Caco-2 (cell line): ENCODE results near the gene SPOP. TPM values are rescaled to one million over a fixed set of nuclear protein-coding genes. Genes with fewer than 3 reads are reported as not detected.

Experiments used
- BruUV-seq: library from RNA; stranded (reverse); fragments of 400-500 nt; replicated peaks from 2 replicates; lab custom pipeline; 2021; lab: Mats Ljungman, UMichigan
- CTCF ChIA-PET: fragments of 300-600 bp; sonication (Branson Sonifier 250); formaldehyde crosslinking; loops from one replicate; lab custom pipeline; 2022; ENCODE audit warnings: antibody characterized with exemption; lab: Charles Lee
- POLR2A ChIA-PET: fragments of 300-600 bp; sonication (Branson Sonifier 250); formaldehyde crosslinking; loops from one replicate; lab custom pipeline; 2022; ENCODE audit warnings: antibody characterized with exemption; lab: Charles Lee
- DNase-seq, 2 experiments: peaks; one replicate each; pipeline versions ENCODE4 v3.0.0 to v3.0.0-alpha.2; 2020 to 2022
- H3K27me3 ChIP-seq: replicated peaks from 2 replicates; pipeline ENCODE4 v1.6.0; 2011; ENCODE audit warnings: low read length; ENCODE audit not compliant: control insufficient read depth, insufficient read depth
- H3K36me3 ChIP-seq: 2 replicates; pipeline ENCODE4 v1.5.1; 2011; ENCODE audit warnings: low read length; ENCODE audit not compliant: control insufficient read depth, insufficient read depth
- H3K4me1 ChIP-seq: fragments of 250-450 bp; sonication (Bioruptor Pico); 2 replicates; pipeline ENCODE4 v1.5.1; 2020; ENCODE audit warnings: mild to moderate bottlenecking
- H3K4me3 ChIP-seq: 2 replicates; pipeline ENCODE4 v1.5.1; 2011; ENCODE audit warnings: low read depth, mild to moderate bottlenecking, control low read depth, low read length
- H3K9me3 ChIP-seq: fragments of 250-450 bp; sonication (Bioruptor Pico); 2 replicates; pipeline ENCODE4 v1.5.1; 2020; ENCODE audit warnings: mild to moderate bottlenecking, moderate library complexity
- H3K27ac Mint-ChIP-seq: one replicate; pipeline ENCODE4 v1.8.0; 2022; ENCODE audit warnings: mixed read lengths; ENCODE audit not compliant: unreplicated experiment
- H3K27me3 Mint-ChIP-seq: one replicate; pipeline ENCODE4 v1.8.0; 2022; ENCODE audit warnings: mixed read lengths; ENCODE audit not compliant: insufficient read depth, unreplicated experiment
- H3K36me3 Mint-ChIP-seq: one replicate; pipeline ENCODE4 v1.8.0; 2022; ENCODE audit warnings: mild to moderate bottlenecking, mixed read lengths; ENCODE audit not compliant: insufficient read depth, unreplicated experiment
- H3K4me1 Mint-ChIP-seq: one replicate; pipeline ENCODE4 v1.8.0; 2022; ENCODE audit warnings: low read depth, mixed read lengths; ENCODE audit not compliant: unreplicated experiment
- H3K4me3 Mint-ChIP-seq: one replicate; pipeline ENCODE4 v1.8.0; 2022; ENCODE audit warnings: mild to moderate bottlenecking, moderate library complexity, mixed read lengths; ENCODE audit not compliant: unreplicated experiment
- H3K9me3 Mint-ChIP-seq: one replicate; pipeline ENCODE4 v1.8.0; 2022; ENCODE audit warnings: mixed read lengths; ENCODE audit not compliant: unreplicated experiment
- CTCF ChIP-seq, 2 experiments: fragments of 200-600 bp in 1 of 2; IDR thresholded peaks; 1 replicate in 1 of 2; 2 replicates in 1 of 2; pipeline versions ENCODE4 v1.5.1 to v1.8.0; 2011 to 2022; ENCODE audit warnings: antibody characterized with exemption in 1 of 2, control low read depth in 1 of 2, inconsistent platforms in 1 of 2, low read depth in 1 of 2, low read length in 1 of 2, mild to moderate bottlenecking in 1 of 2, moderate library complexity in 1 of 2; ENCODE audit not compliant: insufficient read depth in 1 of 2, severe bottlenecking in 1 of 2, unreplicated experiment in 1 of 2
- intact Hi-C: fragments of 100-400 bp; cut with micrococcal nuclease; formaldehyde crosslinking; loops from one replicate; pipeline ENCODE4 v1.10.0; 2022; ENCODE audit not compliant: unreplicated experiment
- total RNA-seq: library from RNA; stranded (reverse); gene quantifications from 2 replicates; pipeline ENCODE4 v1.2.3, GENCODE V29; 2022

Gene SPOP
- total RNA-seq, 1 experiment from 2014 or later, result 70.2 TPM

DNA sequence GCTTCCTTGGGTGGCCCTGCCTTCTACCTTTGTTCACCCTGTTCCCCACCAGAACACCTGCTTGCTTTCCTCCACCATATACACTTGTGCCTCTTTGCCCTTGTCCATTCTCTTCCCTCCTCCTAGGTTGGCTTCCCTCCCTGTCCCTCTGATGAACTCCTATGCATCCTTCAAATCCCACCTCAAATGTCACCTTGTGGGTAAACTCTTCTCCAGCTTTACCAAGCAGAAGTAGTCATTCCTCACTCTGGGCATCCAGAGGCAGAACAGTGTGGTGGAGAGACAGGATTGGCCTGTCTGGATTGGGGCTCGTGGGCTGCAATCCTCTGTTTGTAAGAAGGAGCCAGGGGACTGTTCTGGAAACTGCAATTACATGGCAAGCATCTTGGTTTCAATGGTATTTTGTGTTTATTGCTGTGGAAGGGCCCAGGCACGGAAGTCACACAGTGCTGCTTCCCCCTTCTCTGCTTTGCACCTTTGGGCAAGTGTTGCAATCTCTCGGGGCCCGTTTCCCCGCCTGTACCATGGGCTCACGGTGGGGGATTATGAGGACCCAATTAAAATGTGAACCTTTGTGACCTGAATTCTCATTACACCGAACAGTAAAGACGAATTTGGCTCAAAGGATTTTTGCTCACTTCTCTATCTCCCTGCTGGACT is 124.1 kb downstream of the SPOP start:
- Histone ChIP-seq H3K36me3 (no peaks in the 10 kb centered on the region), H3K4me3 (no peak overlapping the region), H3K27me3 (no peaks in the 10 kb centered on the region), H3K4me1 (peaks cover 5% of the 10 kb centered on the region; the same call in 1 of the 2 replicates), H3K9me3 (no peaks in the 10 kb centered on the region)
- TF ChIP-seq CTCF (IDR thresholded peaks at IDR 0.05; ENCODE audit: insufficient read depth in 1 of 2, low read depth in 1 of 2, low read length in 1 of 2, severe bottlenecking in 1 of 2, unreplicated experiment in 1 of 2), result no peak
- ChIA-PET CTCF (interaction anchor here (1.7 kb wide), 1 partner anchor 57 kb away, joined by 18 read pairs; no protein-coding TSS in a partner anchor), POLR2A (interaction anchor here (0.5 kb wide), 1 partner anchor 140 kb away, joined by 3 read pairs; no protein-coding TSS in a partner anchor)
- BruUV-seq, result no TSS peak
- Mint-ChIP-seq H3K27me3 (peaks cover 3% of the 10 kb centered on the region), H3K4me1 (peaks cover 15% of the 10 kb centered on the region), H3K4me3 (no peak overlapping the region), H3K9me3 (no peaks in the 10 kb centered on the region), H3K27ac (no peak overlapping the region), H3K36me3 (no peaks in the 10 kb centered on the region)
- peak in 1 of 2 experiments; percentile 36 for DNase-seq
- intact Hi-C loops, result no loop called here

- Histone ChIP-seq H3K36me3 (no peaks in the 10 kb centered on the region), H3K4me3 (no peak overlapping the region), H3K9me3 (no peaks in the 10 kb centered on the region), H3K4me1 (peaks cover 5% of the 10 kb centered on the region; the same call in 1 of the 2 replicates), H3K27me3 (no peaks in the 10 kb centered on the region)
- CTCF ChIA-PET, result interaction anchor here (0.8 to 2.3 kb wide), 6 partner anchors 44 to 144 kb away, joined by 3 to 18 read pairs (median 8); partner anchors contain the start of genes NGFR and PHB1
- Mint-ChIP-seq H3K4me3 (no peak overlapping the region), H3K27me3 (no peaks in the 10 kb centered on the region), H3K9me3 (no peaks in the 10 kb centered on the region), H3K27ac (no peak overlapping the region), H3K4me1 (peaks cover 9% of the 10 kb centered on the region), H3K36me3 (no peaks in the 10 kb centered on the region)
- BruUV-seq, result no TSS peak
- intact Hi-C loops, result no loop called here
- TF ChIP-seq CTCF (IDR thresholded peaks at IDR 0.05; ENCODE audit: insufficient read depth in 1 of 2, low read depth in 1 of 2, low read length in 1 of 2, severe bottlenecking in 1 of 2, unreplicated experiment in 1 of 2), result no peak
- POLR2A ChIA-PET, result interaction anchor here (0.7 kb wide), 1 partner anchor 118 kb away, joined by 3 read pairs; no protein-coding TSS in a partner anchor
- peak in 1 of 2 experiments; percentile 54 for DNase-seq
Measured at GRCh38 chr17:49552070-49552751, 125.7 kb downstream of the SPOP start.
